HL-60 (cell line): Measurements from ENCODE around the gene HBA2.
"Not testable (repeated sequence)": the region's sequence is repeated elsewhere in the genome, so short reads cannot be mapped to it uniquely, and the experiment has no call there.

ENCODE experiments used
- DNase-seq, 2 experiments: peaks; one replicate each; pipeline ENCODE4 v3.0.0-alpha.2; 2010 to 2020; ENCODE audit warnings: low read depth in 1 of 2, low spot score in 1 of 2
- H3K27ac ChIP-seq: fragments of 250-450 bp; sonication (Bioruptor Pico); replicated peaks from 2 replicates; pipeline ENCODE4 v1.5.1; 2020; ENCODE audit warnings: mild to moderate bottlenecking, moderate library complexity
- H3K27me3 ChIP-seq: fragments of 250-450 bp; sonication (Bioruptor Pico); 2 replicates; pipeline ENCODE4 v1.5.1; 2021; ENCODE audit warnings: mild to moderate bottlenecking, moderate library complexity; ENCODE audit not compliant: insufficient read depth, poor library complexity, severe bottlenecking
- H3K4me3 ChIP-seq: replicated peaks from 2 replicates; pipeline ENCODE4 v1.5.1; 2011; ENCODE audit warnings: mild to moderate bottlenecking, control low read depth, low read length; ENCODE audit not compliant: insufficient read depth
- GABPA ChIP-seq: IDR thresholded peaks from 2 replicates; pipeline ENCODE4 v1.6.1; 2012; ENCODE audit warnings: low read depth
- POLR2AphosphoS5 ChIP-seq: IDR thresholded peaks from 2 replicates; pipeline ENCODE4 v1.6.1; 2012; ENCODE audit warnings: low read depth
- SPI1 ChIP-seq: IDR thresholded peaks from 2 replicates; pipeline ENCODE4 v1.6.1; 2012; ENCODE audit warnings: low read depth, mild to moderate bottlenecking, borderline replicate concordance
- long read RNA-seq: library from polyadenylated mRNA; unstranded; transcript quantifications from one replicate; pipeline ENCODE4 v2.0.0, GENCODE V29; 2020
- TF ChIP-seq, protein P1 (sequence below): IDR thresholded peaks from one replicate; pipeline ENCODE4 v1.5.1; 2011; ENCODE audit warnings: low read length, control low read depth, inconsistent platforms; ENCODE audit not compliant: insufficient read depth
- TF ChIP-seq, protein P2 (sequence below): IDR thresholded peaks from 2 replicates; pipeline ENCODE4 v1.6.1; 2012; ENCODE audit warnings: low read depth; ENCODE audit not compliant: insufficient replicate concordance

The HBA2 gene
- long read RNA-seq: 0 reads

DNA sequence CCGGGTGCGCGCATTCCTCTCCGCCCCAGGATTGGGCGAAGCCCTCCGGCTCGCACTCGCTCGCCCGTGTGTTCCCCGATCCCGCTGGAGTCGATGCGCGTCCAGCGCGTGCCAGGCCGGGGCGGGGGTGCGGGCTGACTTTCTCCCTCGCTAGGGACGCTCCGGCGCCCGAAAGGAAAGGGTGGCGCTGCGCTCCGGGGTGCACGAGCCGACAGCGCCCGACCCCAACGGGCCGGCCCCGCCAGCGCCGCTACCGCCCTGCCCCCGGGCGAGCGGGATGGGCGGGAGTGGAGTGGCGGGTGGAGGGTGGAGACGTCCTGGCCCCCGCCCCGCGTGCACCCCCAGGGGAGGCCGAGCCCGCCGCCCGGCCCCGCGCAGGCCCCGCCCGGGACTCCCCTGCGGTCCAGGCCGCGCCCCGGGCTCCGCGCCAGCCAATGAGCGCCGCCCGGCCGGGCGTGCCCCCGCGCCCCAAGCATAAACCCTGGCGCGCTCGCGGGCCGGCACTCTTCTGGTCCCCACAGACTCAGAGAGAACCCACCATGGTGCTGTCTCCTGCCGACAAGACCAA lies at the start of gene HBA2:
Gene HBA2 (plus strand): TSS at position 503 of the 568 bp plus-strand sequence. CDS start 37 bp downstream, at position 540.
- H3K27ac ChIP-seq, H3K4me3 ChIP-seq, DNase-seq: not testable (repeated sequence)
- peaks cover 51% of the 10 kb centered on the region for H3K27me3 ChIP-seq

DNA sequence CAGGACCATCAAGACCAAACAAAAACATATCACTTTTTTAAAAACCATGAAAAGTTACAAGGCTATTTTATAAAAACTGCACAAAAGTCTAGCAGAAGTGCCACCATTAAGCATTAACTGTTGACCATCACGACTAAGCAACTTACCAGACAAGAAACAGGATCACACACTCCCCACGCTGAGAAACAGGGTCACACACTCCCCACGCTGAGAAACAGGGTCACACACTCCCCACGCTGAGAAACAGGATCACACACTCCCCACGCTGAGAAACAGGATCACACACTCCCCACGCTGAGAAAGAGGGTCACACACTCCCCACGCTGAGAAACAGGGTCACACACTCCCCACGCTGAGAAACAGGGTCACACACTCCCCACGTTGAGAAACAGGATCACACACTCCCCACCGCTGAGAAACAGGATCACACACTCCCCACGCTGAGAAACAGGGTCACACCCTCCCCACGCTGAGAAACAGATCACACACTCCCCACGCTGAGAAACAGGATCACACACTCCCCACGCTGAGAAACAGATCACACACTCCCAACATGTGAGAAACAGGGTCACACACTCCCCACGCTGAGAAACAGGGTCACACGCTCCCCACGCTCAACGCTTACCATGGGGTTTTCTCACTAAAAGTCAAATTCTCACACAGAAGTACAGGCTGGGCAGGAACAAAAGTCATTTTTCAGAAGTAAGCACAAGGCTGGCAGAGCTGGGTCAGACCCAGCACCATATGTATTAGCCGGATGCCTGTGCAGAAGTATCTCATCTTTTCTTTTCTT lies 48.9 kb upstream of the HBA2 start:
- DNase-seq, H3K27me3 ChIP-seq, H3K4me3 ChIP-seq, H3K27ac ChIP-seq: not testable (repeated sequence)

DNA sequence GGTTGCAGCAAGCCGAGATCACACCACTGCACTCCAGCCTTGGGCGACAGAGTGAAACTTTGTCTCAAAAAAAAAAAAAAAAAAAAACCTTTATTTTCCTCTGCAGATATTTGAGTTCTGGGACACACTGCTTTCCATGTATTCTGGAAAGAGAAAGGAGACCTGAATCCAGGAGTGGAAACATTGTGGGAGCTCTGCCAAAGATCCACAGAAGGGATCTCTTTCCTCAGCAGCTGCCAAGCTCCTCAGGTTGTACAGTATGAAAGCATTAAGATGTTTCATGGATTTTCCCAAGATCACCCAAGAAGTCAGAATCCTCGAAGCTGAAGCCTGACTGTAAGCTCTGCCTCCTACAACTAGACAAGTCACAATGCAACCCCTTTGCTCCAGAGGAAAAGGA lies 47.7 kb upstream of the HBA2 start:
- DNase-seq: no peak
- no peaks in the 10 kb centered on the region for H3K27me3 ChIP-seq
- no peak overlapping the region for H3K4me3 ChIP-seq
- TF ChIP-seq, protein P1, sequence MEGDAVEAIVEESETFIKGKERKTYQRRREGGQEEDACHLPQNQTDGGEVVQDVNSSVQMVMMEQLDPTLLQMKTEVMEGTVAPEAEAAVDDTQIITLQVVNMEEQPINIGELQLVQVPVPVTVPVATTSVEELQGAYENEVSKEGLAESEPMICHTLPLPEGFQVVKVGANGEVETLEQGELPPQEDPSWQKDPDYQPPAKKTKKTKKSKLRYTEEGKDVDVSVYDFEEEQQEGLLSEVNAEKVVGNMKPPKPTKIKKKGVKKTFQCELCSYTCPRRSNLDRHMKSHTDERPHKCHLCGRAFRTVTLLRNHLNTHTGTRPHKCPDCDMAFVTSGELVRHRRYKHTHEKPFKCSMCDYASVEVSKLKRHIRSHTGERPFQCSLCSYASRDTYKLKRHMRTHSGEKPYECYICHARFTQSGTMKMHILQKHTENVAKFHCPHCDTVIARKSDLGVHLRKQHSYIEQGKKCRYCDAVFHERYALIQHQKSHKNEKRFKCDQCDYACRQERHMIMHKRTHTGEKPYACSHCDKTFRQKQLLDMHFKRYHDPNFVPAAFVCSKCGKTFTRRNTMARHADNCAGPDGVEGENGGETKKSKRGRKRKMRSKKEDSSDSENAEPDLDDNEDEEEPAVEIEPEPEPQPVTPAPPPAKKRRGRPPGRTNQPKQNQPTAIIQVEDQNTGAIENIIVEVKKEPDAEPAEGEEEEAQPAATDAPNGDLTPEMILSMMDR: no peak
- TF ChIP-seq, protein P2, sequence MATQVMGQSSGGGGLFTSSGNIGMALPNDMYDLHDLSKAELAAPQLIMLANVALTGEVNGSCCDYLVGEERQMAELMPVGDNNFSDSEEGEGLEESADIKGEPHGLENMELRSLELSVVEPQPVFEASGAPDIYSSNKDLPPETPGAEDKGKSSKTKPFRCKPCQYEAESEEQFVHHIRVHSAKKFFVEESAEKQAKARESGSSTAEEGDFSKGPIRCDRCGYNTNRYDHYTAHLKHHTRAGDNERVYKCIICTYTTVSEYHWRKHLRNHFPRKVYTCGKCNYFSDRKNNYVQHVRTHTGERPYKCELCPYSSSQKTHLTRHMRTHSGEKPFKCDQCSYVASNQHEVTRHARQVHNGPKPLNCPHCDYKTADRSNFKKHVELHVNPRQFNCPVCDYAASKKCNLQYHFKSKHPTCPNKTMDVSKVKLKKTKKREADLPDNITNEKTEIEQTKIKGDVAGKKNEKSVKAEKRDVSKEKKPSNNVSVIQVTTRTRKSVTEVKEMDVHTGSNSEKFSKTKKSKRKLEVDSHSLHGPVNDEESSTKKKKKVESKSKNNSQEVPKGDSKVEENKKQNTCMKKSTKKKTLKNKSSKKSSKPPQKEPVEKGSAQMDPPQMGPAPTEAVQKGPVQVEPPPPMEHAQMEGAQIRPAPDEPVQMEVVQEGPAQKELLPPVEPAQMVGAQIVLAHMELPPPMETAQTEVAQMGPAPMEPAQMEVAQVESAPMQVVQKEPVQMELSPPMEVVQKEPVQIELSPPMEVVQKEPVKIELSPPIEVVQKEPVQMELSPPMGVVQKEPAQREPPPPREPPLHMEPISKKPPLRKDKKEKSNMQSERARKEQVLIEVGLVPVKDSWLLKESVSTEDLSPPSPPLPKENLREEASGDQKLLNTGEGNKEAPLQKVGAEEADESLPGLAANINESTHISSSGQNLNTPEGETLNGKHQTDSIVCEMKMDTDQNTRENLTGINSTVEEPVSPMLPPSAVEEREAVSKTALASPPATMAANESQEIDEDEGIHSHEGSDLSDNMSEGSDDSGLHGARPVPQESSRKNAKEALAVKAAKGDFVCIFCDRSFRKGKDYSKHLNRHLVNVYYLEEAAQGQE: no peak
- no peak for TF ChIP-seq GABPA
- no peak for TF ChIP-seq POLR2AphosphoS5
- no peak for TF ChIP-seq SPI1
- no peak overlapping the region for H3K27ac ChIP-seq

DNA sequence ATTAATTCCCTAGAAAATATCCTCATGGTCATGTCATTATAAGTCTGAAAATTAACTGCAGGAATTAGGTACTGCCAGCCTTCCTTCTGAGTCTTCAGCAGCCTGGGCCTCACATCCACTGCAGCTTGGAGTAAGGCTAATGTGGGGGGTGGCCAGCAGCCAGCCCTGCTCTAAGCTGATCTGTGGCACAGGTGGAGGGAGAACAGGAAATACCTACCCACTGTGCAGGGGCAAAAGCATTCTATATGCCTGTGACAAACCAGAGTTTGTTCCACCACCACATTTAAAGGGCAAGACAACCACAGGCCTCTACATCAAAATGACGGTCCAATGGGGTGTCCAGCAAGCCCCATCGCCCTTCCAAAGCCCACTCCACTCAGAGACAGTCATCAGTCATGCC lies 43.6 kb upstream of the HBA2 start:
- H3K4me3 ChIP-seq: no peak overlapping the region
- TF ChIP-seq, protein P1: no peak
- TF ChIP-seq SPI1 (no peak), GABPA (no peak), POLR2AphosphoS5 (no peak)
- TF ChIP-seq, protein P2: no peak
- H3K27ac ChIP-seq: no peak overlapping the region
- H3K27me3 ChIP-seq: no peaks in the 10 kb centered on the region
- DNase-seq: no peak
